Endodermal cell (in vitro differentiated cells): ENCODE results near the gene BACH2. TPM values are rescaled to one million over a fixed set of nuclear protein-coding genes. Genes with fewer than 3 reads are reported as not detected.

ENCODE experiments used
- DNase-seq: peaks from one replicate; pipeline ENCODE4 v3.0.0-alpha.2; 2017
- H3K27ac ChIP-seq: 2 replicates; pipeline ENCODE4 v1.5.1; 2013; ENCODE audit warnings: mild to moderate bottlenecking, low read depth, low read length, moderate library complexity
- H3K27me3 ChIP-seq: 2 replicates; pipeline ENCODE4 v1.6.1; 2013; ENCODE audit warnings: mild to moderate bottlenecking, low read length, moderate library complexity; ENCODE audit not compliant: insufficient read depth, control insufficient read depth, poor library complexity, severe bottlenecking
- H3K36me3 ChIP-seq: 2 replicates; pipeline ENCODE4 v1.7.0; 2013; ENCODE audit warnings: mild to moderate bottlenecking, low read length, moderate library complexity; ENCODE audit not compliant: control insufficient read depth, insufficient read depth
- H3K4me1 ChIP-seq: one replicate; pipeline ENCODE4 v1.7.0; 2013; ENCODE audit warnings: low read length; ENCODE audit not compliant: control insufficient read depth, insufficient read depth
- H3K4me3 ChIP-seq: 2 replicates; pipeline ENCODE4 v1.5.1; 2013; ENCODE audit warnings: mild to moderate bottlenecking, low read length, moderate library complexity
- H3K9ac ChIP-seq: 2 replicates; pipeline ENCODE4 v1.6.1; 2013; ENCODE audit warnings: mild to moderate bottlenecking, low read length, moderate library complexity; ENCODE audit not compliant: poor library complexity, severe bottlenecking; ENCODE audit errors: extremely low read depth
- H3K9me3 ChIP-seq: 2 replicates; pipeline ENCODE4 v1.6.1; 2013; ENCODE audit warnings: mild to moderate bottlenecking, low read length, moderate library complexity; ENCODE audit not compliant: control insufficient read depth
- H3K27ac Mint-ChIP-seq: 2 replicates; pipeline ENCODE4 v1.8.0; 2020; ENCODE audit warnings: mixed read lengths
- H3K27me3 Mint-ChIP-seq: 2 replicates; pipeline ENCODE4 v1.8.0; 2021; ENCODE audit warnings: mild to moderate bottlenecking, mixed read lengths; ENCODE audit not compliant: insufficient read depth
- H3K36me3 Mint-ChIP-seq: 2 replicates; pipeline ENCODE4 v1.8.0; 2020; ENCODE audit warnings: low read depth, mixed read lengths
- H3K4me1 Mint-ChIP-seq: 2 replicates; pipeline ENCODE4 v1.8.0; 2020; ENCODE audit warnings: mixed read lengths
- H3K4me3 Mint-ChIP-seq: 2 replicates; pipeline ENCODE4 v1.8.0; 2020; ENCODE audit warnings: mild to moderate bottlenecking, moderate library complexity, mixed read lengths
- H3K9me3 Mint-ChIP-seq: 2 replicates; pipeline ENCODE4 v1.8.0; 2020; ENCODE audit warnings: mild to moderate bottlenecking, mixed read lengths
- WGBS, 2 experiments: methylation state at CpG; one replicate each; pipeline versions ENCODE4 v1.1.5 to v1.1.7; 2013; ENCODE audit warnings: missing lambda C conversion rate in 2 of 2, mixed read lengths in 1 of 2; ENCODE audit not compliant: insufficient coverage in 1 of 2, insufficient read length in 1 of 2; 5-methylcytosine and 5-hydroxymethylcytosine counted together
- total RNA-seq, 2 donors: library from RNA; stranded (reverse); fragmentation: NEBNext Ultra II Directional in 1 of 2; extraction: Animal tissue kit (Norgen Biotek cat#: 25700) in 1 of 2; gene quantifications; 2 replicates in 1 of 2; 3 replicates in 1 of 2; pipeline ENCODE4 v1.2.1, GENCODE V29; 2021
- TF ChIP-seq, protein P1 (sequence below): fragments of 200-600 bp; sonication (generic); conservative IDR thresholded peaks from 2 replicates; pipeline ENCODE4 v1.5.0; 2021; ENCODE audit warnings: antibody characterized with exemption, mild to moderate bottlenecking

Gene BACH2
- total RNA-seq, 2 donors from 2014 or later = 11.0 to 22.3 TPM

DNA sequence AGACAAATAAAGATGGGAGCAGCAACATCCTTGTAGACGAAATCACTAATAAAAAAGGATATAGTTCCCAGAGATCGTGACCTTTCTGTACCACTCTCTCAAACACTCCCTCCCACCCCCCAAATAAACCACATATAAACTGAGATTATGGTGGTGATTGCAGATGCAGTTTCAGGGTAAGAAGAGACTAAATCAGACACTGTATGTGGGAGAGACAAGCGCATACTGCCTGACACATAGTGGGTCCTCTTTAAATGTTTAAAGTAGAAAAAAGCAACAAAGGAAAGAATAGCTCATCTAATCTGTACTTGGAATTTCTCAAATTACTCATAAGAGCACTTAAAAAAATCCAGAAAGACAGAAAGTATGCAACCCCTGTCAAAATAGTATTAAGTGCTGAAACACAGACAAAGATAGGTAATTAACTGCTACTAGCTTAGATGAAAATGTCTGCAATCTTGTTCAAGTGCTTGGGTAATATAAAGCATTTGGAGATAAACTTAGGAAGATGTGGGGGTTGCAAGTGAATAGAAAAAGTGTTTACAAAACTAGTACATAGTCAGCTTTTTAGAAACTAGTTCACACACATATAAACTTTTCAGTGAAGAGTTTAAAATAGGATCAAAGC lies 151.6 kb downstream of the BACH2 start:
- TF ChIP-seq, protein P1, sequence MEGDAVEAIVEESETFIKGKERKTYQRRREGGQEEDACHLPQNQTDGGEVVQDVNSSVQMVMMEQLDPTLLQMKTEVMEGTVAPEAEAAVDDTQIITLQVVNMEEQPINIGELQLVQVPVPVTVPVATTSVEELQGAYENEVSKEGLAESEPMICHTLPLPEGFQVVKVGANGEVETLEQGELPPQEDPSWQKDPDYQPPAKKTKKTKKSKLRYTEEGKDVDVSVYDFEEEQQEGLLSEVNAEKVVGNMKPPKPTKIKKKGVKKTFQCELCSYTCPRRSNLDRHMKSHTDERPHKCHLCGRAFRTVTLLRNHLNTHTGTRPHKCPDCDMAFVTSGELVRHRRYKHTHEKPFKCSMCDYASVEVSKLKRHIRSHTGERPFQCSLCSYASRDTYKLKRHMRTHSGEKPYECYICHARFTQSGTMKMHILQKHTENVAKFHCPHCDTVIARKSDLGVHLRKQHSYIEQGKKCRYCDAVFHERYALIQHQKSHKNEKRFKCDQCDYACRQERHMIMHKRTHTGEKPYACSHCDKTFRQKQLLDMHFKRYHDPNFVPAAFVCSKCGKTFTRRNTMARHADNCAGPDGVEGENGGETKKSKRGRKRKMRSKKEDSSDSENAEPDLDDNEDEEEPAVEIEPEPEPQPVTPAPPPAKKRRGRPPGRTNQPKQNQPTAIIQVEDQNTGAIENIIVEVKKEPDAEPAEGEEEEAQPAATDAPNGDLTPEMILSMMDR = no peak
- no peak for DNase-seq
- H3K36me3 ChIP-seq = no peaks in the 10 kb centered on the region
- no peaks in the 10 kb centered on the region for H3K9me3 ChIP-seq
- Mint-ChIP-seq H3K4me3 (no peak overlapping the region), H3K36me3 (no peaks in the 10 kb centered on the region), H3K27ac (no peak overlapping the region), H3K27me3 (no peaks in the 10 kb centered on the region), H3K9me3 (no peaks in the 10 kb centered on the region), H3K4me1 (peaks cover 17% of the 10 kb centered on the region)
- no peak overlapping the region for H3K9ac ChIP-seq
- 86 to 100% methylated on average over 1 to 3 of the region's 3 CpGs for WGBS, 2 experiments
- peaks cover 5% of the 10 kb centered on the region for H3K4me1 ChIP-seq
- H3K4me3 ChIP-seq = no peak overlapping the region
- no peak overlapping the region for H3K27ac ChIP-seq
- no peaks in the 10 kb centered on the region for H3K27me3 ChIP-seq

DNA sequence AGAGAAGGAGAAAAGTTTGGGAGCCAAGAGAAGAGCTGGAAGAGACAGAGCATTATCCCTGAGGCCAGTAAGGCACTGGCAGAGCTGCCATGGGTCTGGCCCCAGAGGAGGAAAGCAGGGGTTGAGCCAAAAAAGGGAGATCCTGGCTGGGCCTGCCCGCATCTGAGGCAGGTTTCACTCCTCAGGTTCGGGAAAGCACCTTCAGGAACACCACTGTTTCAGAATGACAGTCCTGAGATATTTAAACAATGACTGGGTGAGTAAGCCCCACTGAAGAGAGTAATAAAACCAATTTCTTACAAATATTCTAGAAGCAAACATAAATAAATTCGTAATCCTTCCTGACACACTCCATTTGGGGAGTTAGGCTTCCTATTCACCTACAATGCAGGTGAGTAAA lies 152.2 kb downstream of the BACH2 start:
- TF ChIP-seq, protein P1 = no peak
- Histone ChIP-seq H3K36me3 (no peaks in the 10 kb centered on the region), H3K9ac (no peak overlapping the region), H3K4me1 (peaks cover under 1% of the 10 kb centered on the region), H3K4me3 (no peak overlapping the region), H3K27me3 (no peaks in the 10 kb centered on the region), H3K27ac (no peak overlapping the region), H3K9me3 (no peaks in the 10 kb centered on the region)
- Mint-ChIP-seq H3K36me3 (no peaks in the 10 kb centered on the region), H3K4me3 (no peak overlapping the region), H3K9me3 (no peaks in the 10 kb centered on the region), H3K4me1 (peaks cover 10% of the 10 kb centered on the region), H3K27me3 (no peaks in the 10 kb centered on the region), H3K27ac (no peak overlapping the region)
- 80 to 90% methylated on average over 2 to 3 of the region's 3 CpGs for WGBS, 2 experiments
- no peak for DNase-seq

DNA sequence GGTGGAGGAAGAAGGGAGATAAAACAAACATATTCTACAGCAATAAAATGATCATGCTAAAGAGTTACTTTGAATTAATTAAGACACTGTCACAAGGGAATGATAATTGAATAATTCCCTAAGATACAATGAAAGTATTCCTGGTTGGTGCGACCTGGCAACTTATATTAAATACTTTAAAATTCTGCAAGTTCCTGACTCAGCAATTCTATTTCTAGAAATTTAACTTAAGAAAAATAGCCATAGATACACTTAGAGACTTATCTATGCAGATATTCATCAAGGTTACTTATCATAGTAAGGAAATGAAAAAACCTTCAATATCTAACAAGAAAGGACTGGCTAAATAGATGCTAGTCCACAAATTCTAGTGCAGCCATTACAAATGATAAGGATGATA lies 156.0 kb downstream of the BACH2 start:
- Mint-ChIP-seq H3K27ac (no peak overlapping the region), H3K9me3 (no peaks in the 10 kb centered on the region), H3K4me1 (no peaks in the 10 kb centered on the region), H3K36me3 (no peaks in the 10 kb centered on the region), H3K27me3 (no peaks in the 10 kb centered on the region), H3K4me3 (no peak overlapping the region)
- no peak overlapping the region for H3K9ac ChIP-seq
- no peaks in the 10 kb centered on the region for H3K4me1 ChIP-seq
- DNase-seq = no peak
- H3K27ac ChIP-seq = no peak overlapping the region
- H3K27me3 ChIP-seq = no peaks in the 10 kb centered on the region
- TF ChIP-seq, protein P1 = no peak
- no peaks in the 10 kb centered on the region for H3K36me3 ChIP-seq
- H3K4me3 ChIP-seq = no peak overlapping the region
- no peaks in the 10 kb centered on the region for H3K9me3 ChIP-seq
- WGBS, 2 experiments = 83% methylated on average over 1 of the region's 1 CpG; no CpG with 5 or more reads in 1 of the 2 experiments
